ENCODE data around the gene RSKR.
"Not testable (repeated sequence)": the region's sequence is repeated elsewhere in the genome, so short reads cannot be mapped to it uniquely, and the experiment has no call there.

DNA sequence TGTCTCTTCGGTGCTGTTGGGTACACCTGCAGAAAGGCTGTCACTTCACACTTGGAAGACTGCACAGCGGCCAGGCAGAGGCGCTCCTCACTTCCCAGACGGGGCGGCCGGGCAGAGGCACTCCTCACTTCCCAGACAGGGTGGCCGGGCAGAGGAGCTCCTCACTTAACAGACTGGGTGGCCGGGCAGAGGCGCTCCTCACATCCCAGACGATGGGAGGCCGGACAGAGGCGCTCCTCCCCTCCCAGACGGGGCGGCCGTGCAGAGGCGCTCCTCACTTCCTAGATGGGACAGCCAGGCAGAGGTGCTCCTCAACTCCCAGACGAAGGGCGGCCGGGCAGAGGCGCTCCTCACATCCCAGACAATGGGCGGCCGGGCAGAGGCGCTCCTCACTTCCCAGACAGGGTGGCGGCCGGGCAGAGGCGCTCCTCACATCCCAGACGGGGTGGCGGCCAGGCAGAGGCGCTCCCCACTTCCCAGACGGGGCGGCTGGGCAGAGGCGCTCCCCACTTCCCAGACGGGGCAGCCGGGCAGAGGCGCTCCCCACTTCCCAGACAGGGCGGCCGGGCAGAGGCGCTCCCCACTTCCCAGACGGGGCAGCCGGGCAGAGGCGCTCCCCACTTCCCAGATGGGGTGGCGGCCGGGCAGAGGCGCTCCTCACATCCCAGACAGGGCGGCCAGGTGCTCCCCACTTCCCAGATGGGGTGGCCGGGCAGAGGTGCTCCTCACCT is 44.9 kb upstream of the RSKR start:
- TF ChIP-seq SIN3A (IDR thresholded peaks at IDR 0.05; ENCODE audit: low read depth); CTCF (IDR thresholded peaks at IDR 0.05 in 2 of 3, conservative IDR thresholded peaks at IDR 0.05 in 1 of 3; ENCODE audit: borderline replicate concordance in 1 of 3, insufficient read depth in 1 of 3, low read depth in 2 of 3, low read length in 2 of 3); EGR1 (IDR thresholded peaks at IDR 0.05; ENCODE audit: low read depth); ZNF274 (IDR thresholded peaks at IDR 0.05; ENCODE audit: low read depth, low read length); POLR2A (IDR thresholded peaks at IDR 0.05; ENCODE audit: borderline replicate concordance, extremely low read depth, insufficient read depth, insufficient read length); SP1 (IDR thresholded peaks at IDR 0.05; ENCODE audit: low read depth); SRF (IDR thresholded peaks at IDR 0.05; ENCODE audit: low read depth); JUND (IDR thresholded peaks at IDR 0.05); CEBPB (IDR thresholded peaks at IDR 0.05; ENCODE audit: low read depth); MAX (IDR thresholded peaks at IDR 0.05): not testable (repeated sequence)
- TF ChIP-seq, protein P1, sequence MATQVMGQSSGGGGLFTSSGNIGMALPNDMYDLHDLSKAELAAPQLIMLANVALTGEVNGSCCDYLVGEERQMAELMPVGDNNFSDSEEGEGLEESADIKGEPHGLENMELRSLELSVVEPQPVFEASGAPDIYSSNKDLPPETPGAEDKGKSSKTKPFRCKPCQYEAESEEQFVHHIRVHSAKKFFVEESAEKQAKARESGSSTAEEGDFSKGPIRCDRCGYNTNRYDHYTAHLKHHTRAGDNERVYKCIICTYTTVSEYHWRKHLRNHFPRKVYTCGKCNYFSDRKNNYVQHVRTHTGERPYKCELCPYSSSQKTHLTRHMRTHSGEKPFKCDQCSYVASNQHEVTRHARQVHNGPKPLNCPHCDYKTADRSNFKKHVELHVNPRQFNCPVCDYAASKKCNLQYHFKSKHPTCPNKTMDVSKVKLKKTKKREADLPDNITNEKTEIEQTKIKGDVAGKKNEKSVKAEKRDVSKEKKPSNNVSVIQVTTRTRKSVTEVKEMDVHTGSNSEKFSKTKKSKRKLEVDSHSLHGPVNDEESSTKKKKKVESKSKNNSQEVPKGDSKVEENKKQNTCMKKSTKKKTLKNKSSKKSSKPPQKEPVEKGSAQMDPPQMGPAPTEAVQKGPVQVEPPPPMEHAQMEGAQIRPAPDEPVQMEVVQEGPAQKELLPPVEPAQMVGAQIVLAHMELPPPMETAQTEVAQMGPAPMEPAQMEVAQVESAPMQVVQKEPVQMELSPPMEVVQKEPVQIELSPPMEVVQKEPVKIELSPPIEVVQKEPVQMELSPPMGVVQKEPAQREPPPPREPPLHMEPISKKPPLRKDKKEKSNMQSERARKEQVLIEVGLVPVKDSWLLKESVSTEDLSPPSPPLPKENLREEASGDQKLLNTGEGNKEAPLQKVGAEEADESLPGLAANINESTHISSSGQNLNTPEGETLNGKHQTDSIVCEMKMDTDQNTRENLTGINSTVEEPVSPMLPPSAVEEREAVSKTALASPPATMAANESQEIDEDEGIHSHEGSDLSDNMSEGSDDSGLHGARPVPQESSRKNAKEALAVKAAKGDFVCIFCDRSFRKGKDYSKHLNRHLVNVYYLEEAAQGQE (IDR thresholded peaks at IDR 0.05; ENCODE audit: low read depth) = not testable (repeated sequence)

All from HCT116 (cell line).